Measurements from ENCODE around the gene C16orf92. TPM values are rescaled to one million over a fixed set of nuclear protein-coding genes. Genes with fewer than 3 reads are reported as not detected.
A peak's percentile ranks its signal among the peaks of the same experiment; 100 is the strongest.

Gene C16orf92
- total RNA-seq, 1 experiment from 2014 or later: not detected

- TF ChIP-seq IRF1 (CRISPR knock-in tag; IDR thresholded peaks at IDR 0.05) (0 out of 2 replicates have a peak, but pooled peaks have one; percentile 67), NR1H2 (CRISPR knock-in tag; IDR thresholded peaks at IDR 0.05) (0 out of 2 replicates have a peak, but pooled peaks have one; percentile 53), ARID4B (CRISPR knock-in tag; IDR thresholded peaks at IDR 0.05; ENCODE audit: borderline replicate concordance) (0 out of 2 replicates have a peak, but pooled peaks have one; percentile 39), ZNF219 (CRISPR knock-in tag; IDR thresholded peaks at IDR 0.05; ENCODE audit: borderline replicate concordance) (0 out of 2 replicates have a peak, but pooled peaks have one; percentile 64), MLX (CRISPR knock-in tag; IDR thresholded peaks at IDR 0.05) (0 out of 2 replicates have a peak, but pooled peaks have one; percentile 69), PREB (CRISPR knock-in tag; IDR thresholded peaks at IDR 0.05; ENCODE audit: borderline replicate concordance) (0 out of 2 replicates have a peak, but pooled peaks have one; percentile 73), ATF3 (CRISPR knock-in tag; conservative IDR thresholded peaks at IDR 0.05) (no peak), ESRRA (CRISPR knock-in tag; IDR thresholded peaks at IDR 0.05; ENCODE audit: borderline replicate concordance) (peak; percentile 52; the same call in 1 of the 2 replicates), TCF7 (CRISPR knock-in tag; IDR thresholded peaks at IDR 0.05; ENCODE audit: low read depth) (no peak), ZBTB43 (CRISPR knock-in tag; IDR thresholded peaks at IDR 0.05) (0 out of 2 replicates have a peak, but pooled peaks have one; percentile 44), ZNF532 (CRISPR knock-in tag; IDR thresholded peaks at IDR 0.05; ENCODE audit: borderline replicate concordance) (no peak)
Observed at GRCh38 chr16:30065943-30066760, 43.2 kb downstream of the C16orf92 start (continued).
